ENCODE measurements around the gene UNC13D. TPM values are rescaled to one million over a fixed set of nuclear protein-coding genes. Genes with fewer than 3 reads are reported as not detected.

Gene UNC13D
- total and polyA plus RNA-seq, 5 experiments from 2014 or later, result 50.3 to 153 (median 78.0) TPM

- H3K27ac Mint-ChIP-seq, result peak overlapping the region in 4 of 10 donors; percentile 33 to 60 (median 46)
- peak overlapping the region in 7 of 10 donors; percentile 24 to 63 (median 26) for H3K4me3 Mint-ChIP-seq
- H3K27me3 Mint-ChIP-seq, result peaks cover 0 to 2% (median 0%) of the 10 kb centered on the region in 5 donors
- POLR2A ChIA-PET, result interaction anchor here (0.7 to 14.9 kb wide), 4 partner anchors 9 to 859 kb away, joined by 4 to 192 read pairs (median 6); partner anchors contain the start of genes TRIM65 and WBP2
- peaks cover 16 to 26% (median 22%) of the 10 kb centered on the region in 4 donors for H3K4me1 Mint-ChIP-seq
- ATAC-seq (peak; percentile 6 to 7), DNase-seq (peak in 1 of 10 donors; percentile 27)
- H3K36me3 Mint-ChIP-seq, result no peaks in the 10 kb centered on the region
- no peaks in the 10 kb centered on the region for H3K9me3 Mint-ChIP-seq
These were observed 37.7 kb upstream of the UNC13D start for GRCh38 chr17:75881678-75882454.

- no peak for ATAC-seq
- DNase-seq, result no peak
- peaks cover 25 to 42% (median 38%) of the 10 kb centered on the region in 4 donors for H3K4me1 Mint-ChIP-seq
These were observed 36.1 kb upstream of the UNC13D start for GRCh38 chr17:75880266-75880665.

GRCh38 chr17:75878174-75878998, 34.2 kb upstream of the UNC13D start, which contains the start of gene TRIM47:
Gene TRIM47 (minus strand): TSS chr17:75878581. CDS start chr17:75878548, 33 bp downstream.
- peak within 1 kb of the TSS; percentile 80 to 92 (median 87) for H3K4me3 Mint-ChIP-seq
- POLR2A ChIA-PET, result interaction anchor here (0.5 to 14.9 kb wide), 16 partner anchors 9 to 459 kb away, joined by 3 to 288 read pairs (median 4); partner anchors contain the start of genes MRPL38, TRIM65, TSEN54 and UNC13D
- H3K9me3 Mint-ChIP-seq, result no peaks in the 10 kb centered on the region
- H3K36me3 Mint-ChIP-seq, result no peaks in the 10 kb centered on the region
- peaks cover 0 to 2% (median 0%) of the 10 kb centered on the region in 5 donors for H3K27me3 Mint-ChIP-seq
- ATAC-seq (peak in 1 of 2 donors; percentile 17), DNase-seq (peak in 1 of 10 donors; percentile 26)
- H3K4me1 Mint-ChIP-seq, result peaks cover 25 to 52% (median 49%) of the 10 kb centered on the region in 4 donors
- H3K27ac Mint-ChIP-seq, result peak within 1 kb of the TSS; percentile 65 to 96 (median 92)

More at GRCh38 chr17:75880266-75880665, 36.1 kb upstream of the UNC13D start:
- Mint-ChIP-seq H3K36me3 (no peaks in the 10 kb centered on the region), H3K27me3 (peaks cover 0 to 2% (median 0%) of the 10 kb centered on the region in 5 donors), H3K4me3 (peak overlapping the region in 8 of 10 donors; percentile 8 to 52 (median 18)), H3K9me3 (no peaks in the 10 kb centered on the region), H3K27ac (peak overlapping the region in 3 of 10 donors; percentile 11 to 71 (median 50))
- POLR2A ChIA-PET, result interaction anchor here (0.6 to 14.9 kb wide), 4 partner anchors 16 to 235 kb away, joined by 3 to 288 read pairs (median 98); partner anchors contain the start of genes TRIM65 and WBP2

- H3K27ac Mint-ChIP-seq, result peak overlapping the region; percentile 65 to 96 (median 92)
- peaks cover 0 to 2% (median 0%) of the 10 kb centered on the region in 5 donors for H3K27me3 Mint-ChIP-seq
- DNase-seq (peak; percentile 51 to 81 (median 66)), ATAC-seq (peak; percentile 71)
- peak overlapping the region; percentile 80 to 92 (median 87) for H3K4me3 Mint-ChIP-seq
- peaks cover 25 to 57% (median 53%) of the 10 kb centered on the region in 4 donors for H3K4me1 Mint-ChIP-seq
- POLR2A ChIA-PET, result interaction anchor here (0.8 to 14.9 kb wide), 13 partner anchors 8 to 361 kb away, joined by 3 to 288 read pairs (median 4); partner anchors contain the start of genes MRPL38, TRIM65, TSEN54 and UNC13D
- no peaks in the 10 kb centered on the region for H3K36me3 Mint-ChIP-seq
- no peaks in the 10 kb centered on the region for H3K9me3 Mint-ChIP-seq
These were observed 33.6 kb upstream of the UNC13D start for GRCh38 chr17:75877752-75878173.

GRCh38 chr17:75876938-75877751, 32.9 kb upstream of the UNC13D start:
- Mint-ChIP-seq H3K27me3 (peaks cover 0 to 2% (median 0%) of the 10 kb centered on the region in 5 donors), H3K36me3 (no peaks in the 10 kb centered on the region), H3K4me1 (peaks cover 25 to 59% (median 58%) of the 10 kb centered on the region in 4 donors), H3K27ac (peak overlapping the region; percentile 86 to 96 (median 94)), H3K4me3 (peak overlapping the region; percentile 80 to 92 (median 87)), H3K9me3 (no peaks in the 10 kb centered on the region)
- peak in 1 of 2 donors; percentile 10 for ATAC-seq
- DNase-seq, result peak in 1 of 10 donors; percentile 20
- POLR2A ChIA-PET, result interaction anchor here (0.5 to 14.9 kb wide), 12 partner anchors 9 to 881 kb away, joined by 3 to 288 read pairs (median 5); partner anchors contain the start of genes MRPL38, TRIM65, TSEN54 and UNC13D

- DNase-seq (peak; percentile 57 to 92 (median 74)), ATAC-seq (peak; percentile 72 to 77)
- peak overlapping the region; percentile 80 to 92 (median 87) for H3K4me3 Mint-ChIP-seq
- no peaks in the 10 kb centered on the region for H3K9me3 Mint-ChIP-seq
- peaks cover 19 to 52% (median 52%) of the 10 kb centered on the region in 4 donors for H3K4me1 Mint-ChIP-seq
- peak overlapping the region; percentile 86 to 96 (median 94) for H3K27ac Mint-ChIP-seq
- POLR2A ChIA-PET, result interaction anchor here (0.6 to 14.9 kb wide), 24 partner anchors 8 to 1569 kb away, joined by 3 to 288 read pairs (median 4); partner anchors contain the start of genes FBF1, GALK1, MRPL38 and TRIM65
- H3K36me3 Mint-ChIP-seq, result no peaks in the 10 kb centered on the region
- H3K27me3 Mint-ChIP-seq, result peaks cover 0 to 2% (median 0%) of the 10 kb centered on the region in 5 donors
These were observed 32.2 kb upstream of the UNC13D start for GRCh38 chr17:75876190-75876937.

- ATAC-seq (no peak), DNase-seq (no peak)
- H3K4me1 Mint-ChIP-seq, result peaks cover 19 to 52% (median 51%) of the 10 kb centered on the region in 4 donors
- peaks cover 0 to 2% (median 0%) of the 10 kb centered on the region in 5 donors for H3K27me3 Mint-ChIP-seq
- H3K27ac Mint-ChIP-seq, result peak overlapping the region; percentile 86 to 96 (median 94)
- no peaks in the 10 kb centered on the region for H3K9me3 Mint-ChIP-seq
- peak overlapping the region; percentile 80 to 92 (median 87) for H3K4me3 Mint-ChIP-seq
- H3K36me3 Mint-ChIP-seq, result no peaks in the 10 kb centered on the region
- POLR2A ChIA-PET, result interaction anchor here (0.6 to 14.9 kb wide), 22 partner anchors 8 to 1570 kb away, joined by 3 to 288 read pairs (median 4); partner anchors contain the start of genes FBF1, GALK1, MRPL38 and TRIM65
These were observed 31.7 kb upstream of the UNC13D start for GRCh38 chr17:75875940-75876189.

- H3K36me3 Mint-ChIP-seq, result no peaks in the 10 kb centered on the region
- H3K27ac Mint-ChIP-seq, result peak overlapping the region; percentile 86 to 96 (median 94)
- no peaks in the 10 kb centered on the region for H3K9me3 Mint-ChIP-seq
- DNase-seq (no peak), ATAC-seq (no peak)
- peak overlapping the region; percentile 80 to 92 (median 87) for H3K4me3 Mint-ChIP-seq
- H3K27me3 Mint-ChIP-seq, result peaks cover 0 to 2% (median 0%) of the 10 kb centered on the region in 5 donors
- H3K4me1 Mint-ChIP-seq, result peaks cover 19 to 52% (median 50%) of the 10 kb centered on the region in 4 donors
- POLR2A ChIA-PET, result interaction anchor here (0.6 to 14.9 kb wide), 23 partner anchors 7 to 1570 kb away, joined by 3 to 288 read pairs (median 4); partner anchors contain the start of genes FBF1, GALK1, MRPL38 and TRIM65
These were observed 31.2 kb upstream of the UNC13D start for GRCh38 chr17:75875182-75875939.

- POLR2A ChIA-PET, result interaction anchor here (0.9 to 14.9 kb wide), 9 partner anchors 16 to 96 kb away, joined by 3 to 288 read pairs (median 8); partner anchors contain the start of genes MRPL38, TRIM65, UNC13D and UNK
- Mint-ChIP-seq H3K27ac (peak overlapping the region in 9 of 10 donors; percentile 31 to 95 (median 76)), H3K4me3 (peak overlapping the region in 4 of 10 donors; percentile 23 to 54 (median 28)), H3K36me3 (no peaks in the 10 kb centered on the region), H3K9me3 (no peaks in the 10 kb centered on the region), H3K4me1 (peaks cover 19 to 52% (median 49%) of the 10 kb centered on the region in 4 donors), H3K27me3 (peaks cover 0 to 2% (median 0%) of the 10 kb centered on the region in 5 donors)
- ATAC-seq, result no peak
- DNase-seq, result no peak
These were observed 30.3 kb upstream of the UNC13D start for GRCh38 chr17:75874323-75875181.
